ENCODE data around the gene NBPF1.

DNA sequence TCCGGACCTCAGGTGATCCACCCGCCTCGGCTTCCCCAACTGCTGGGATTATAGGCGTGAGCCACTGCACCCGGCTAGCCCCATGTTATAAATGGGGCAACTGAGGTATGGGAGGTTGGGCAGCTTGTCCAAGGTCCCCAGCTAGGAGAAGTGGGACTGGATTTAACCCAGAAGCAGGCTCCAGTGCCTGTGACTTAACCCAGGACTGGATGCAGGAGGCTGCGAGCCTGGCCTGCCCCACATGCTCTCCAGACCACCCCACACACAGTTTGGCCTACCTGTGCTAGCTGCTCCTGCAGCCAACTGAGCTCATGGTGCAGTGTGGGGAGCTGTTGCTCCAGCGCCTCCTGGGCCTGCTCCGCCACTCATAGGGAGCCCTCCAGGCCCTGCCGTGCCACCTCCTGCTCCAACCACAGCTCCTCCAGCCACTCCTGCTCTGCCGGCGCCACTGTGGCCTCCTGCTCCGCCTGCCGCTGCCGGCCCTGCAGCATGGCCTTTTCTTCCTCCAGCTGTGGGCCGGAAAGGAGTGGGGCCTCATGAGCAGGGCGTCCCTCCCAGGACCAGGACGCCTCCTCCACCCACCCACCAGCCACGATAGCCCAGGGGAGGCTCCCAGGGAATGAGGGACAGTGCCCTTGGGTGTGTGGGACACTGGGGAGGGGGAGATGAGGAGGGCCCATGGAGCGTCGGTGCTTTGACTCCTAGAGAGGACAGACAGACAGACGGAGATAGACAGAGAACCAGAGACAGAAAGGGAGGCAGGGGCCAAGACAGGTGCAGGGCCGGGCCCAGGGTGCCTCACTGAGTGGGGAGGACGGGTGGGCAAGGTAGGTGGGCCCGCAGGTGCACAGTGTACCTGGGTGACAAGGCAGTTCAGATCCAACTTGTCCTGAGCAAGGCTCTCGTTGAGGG, 12.4 kb upstream of the NBPF1 start:
- TF ChIP-seq POLR2A (IDR thresholded peaks at IDR 0.05) (no peak), CTCF (IDR thresholded peaks at IDR 0.05) (no peak)

All from esophagus squamous epithelium (tissue), 4 donors.